Glutamatergic neuron (in vitro differentiated cells): Measurements from ENCODE around the gene THEM5. TPM values are rescaled to one million over a fixed set of nuclear protein-coding genes. Genes with fewer than 3 reads are reported as not detected.

Experiments
- DNase-seq: peaks from one replicate; pipeline ENCODE4 v3.0.0; 2022
- H3K27ac Mint-ChIP-seq: one replicate; pipeline ENCODE4 v1.8.0; 2020; ENCODE audit warnings: mild to moderate bottlenecking, mixed read lengths, inconsistent platforms; ENCODE audit not compliant: unreplicated experiment
- H3K27me3 Mint-ChIP-seq: one replicate; pipeline ENCODE4 v1.8.0; 2020; ENCODE audit warnings: mild to moderate bottlenecking, moderate library complexity, mixed read lengths, inconsistent platforms; ENCODE audit not compliant: unreplicated experiment
- H3K36me3 Mint-ChIP-seq: one replicate; pipeline ENCODE4 v1.8.0; 2020; ENCODE audit warnings: mild to moderate bottlenecking, mixed read lengths, inconsistent platforms; ENCODE audit not compliant: unreplicated experiment
- H3K4me1 Mint-ChIP-seq: one replicate; pipeline ENCODE4 v1.8.0; 2020; ENCODE audit warnings: mild to moderate bottlenecking, low read depth, mixed read lengths, inconsistent platforms; ENCODE audit not compliant: unreplicated experiment
- H3K4me3 Mint-ChIP-seq: one replicate; pipeline ENCODE4 v1.8.0; 2020; ENCODE audit warnings: mild to moderate bottlenecking, mixed read lengths, inconsistent platforms; ENCODE audit not compliant: unreplicated experiment
- H3K9me3 Mint-ChIP-seq: one replicate; pipeline ENCODE4 v1.8.0; 2020; ENCODE audit warnings: mild to moderate bottlenecking, moderate library complexity, mixed read lengths, inconsistent platforms; ENCODE audit not compliant: unreplicated experiment
- total RNA-seq: library from RNA; stranded (reverse); fragmentation: NEBNext Ultra II Directional; extraction: Animal tissue kit (Norgen Biotek cat#: 25700); gene quantifications from one replicate; pipeline ENCODE4 v1.2.1, GENCODE V29; 2021; ENCODE audit not compliant: unreplicated experiment
- TF ChIP-seq, protein P1 (sequence below): fragments of 200-600 bp; sonication (generic); IDR thresholded peaks from one replicate; pipeline ENCODE4 v1.5.0; 2021; ENCODE audit not compliant: partially characterized antibody, unreplicated experiment

THEM5 gene
- total RNA-seq, 1 donor from 2014 or later: not detected

- TF ChIP-seq, protein P1, sequence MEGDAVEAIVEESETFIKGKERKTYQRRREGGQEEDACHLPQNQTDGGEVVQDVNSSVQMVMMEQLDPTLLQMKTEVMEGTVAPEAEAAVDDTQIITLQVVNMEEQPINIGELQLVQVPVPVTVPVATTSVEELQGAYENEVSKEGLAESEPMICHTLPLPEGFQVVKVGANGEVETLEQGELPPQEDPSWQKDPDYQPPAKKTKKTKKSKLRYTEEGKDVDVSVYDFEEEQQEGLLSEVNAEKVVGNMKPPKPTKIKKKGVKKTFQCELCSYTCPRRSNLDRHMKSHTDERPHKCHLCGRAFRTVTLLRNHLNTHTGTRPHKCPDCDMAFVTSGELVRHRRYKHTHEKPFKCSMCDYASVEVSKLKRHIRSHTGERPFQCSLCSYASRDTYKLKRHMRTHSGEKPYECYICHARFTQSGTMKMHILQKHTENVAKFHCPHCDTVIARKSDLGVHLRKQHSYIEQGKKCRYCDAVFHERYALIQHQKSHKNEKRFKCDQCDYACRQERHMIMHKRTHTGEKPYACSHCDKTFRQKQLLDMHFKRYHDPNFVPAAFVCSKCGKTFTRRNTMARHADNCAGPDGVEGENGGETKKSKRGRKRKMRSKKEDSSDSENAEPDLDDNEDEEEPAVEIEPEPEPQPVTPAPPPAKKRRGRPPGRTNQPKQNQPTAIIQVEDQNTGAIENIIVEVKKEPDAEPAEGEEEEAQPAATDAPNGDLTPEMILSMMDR: no peak
- no peak for DNase-seq
- Mint-ChIP-seq H3K4me3 (no peak overlapping the region), H3K9me3 (no peaks in the 10 kb centered on the region), H3K4me1 (no peaks in the 10 kb centered on the region), H3K27ac (no peak overlapping the region), H3K27me3 (no peaks in the 10 kb centered on the region), H3K36me3 (no peaks in the 10 kb centered on the region)
These were observed 39.8 kb upstream of the THEM5 start for GRCh38 chr1:151893176-151893924.

GRCh38 chr1:151892190-151892589 lies 38.7 kb upstream of the THEM5 start:
- no peaks in the 10 kb centered on the region for H3K9me3 Mint-ChIP-seq
- TF ChIP-seq, protein P1: no peak
- no peaks in the 10 kb centered on the region for H3K36me3 Mint-ChIP-seq
- H3K27ac Mint-ChIP-seq: no peak overlapping the region
- H3K4me3 Mint-ChIP-seq: no peak overlapping the region
- no peaks in the 10 kb centered on the region for H3K27me3 Mint-ChIP-seq
- H3K4me1 Mint-ChIP-seq: no peaks in the 10 kb centered on the region
- DNase-seq: no peak

DNA sequence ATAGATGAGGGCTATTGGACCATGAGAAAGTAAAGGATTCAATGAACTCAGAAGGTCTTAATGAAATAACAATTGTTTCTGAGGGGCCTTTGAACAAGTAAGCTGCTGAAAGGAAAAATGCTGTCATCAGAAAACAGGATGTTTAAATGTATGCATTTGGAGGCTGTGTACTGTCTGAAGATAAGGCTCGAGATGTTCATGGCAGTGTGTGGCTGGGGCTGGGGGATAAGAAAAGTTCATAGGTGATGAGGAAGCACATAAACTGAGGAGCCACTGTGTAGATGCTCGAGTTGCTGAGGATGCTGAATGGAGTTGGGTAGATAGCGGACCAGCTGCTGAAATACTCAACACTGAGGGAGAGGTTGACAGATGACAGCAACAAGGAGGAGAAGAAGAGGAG lies 38.0 kb upstream of the THEM5 start:
- H3K27me3 Mint-ChIP-seq: no peaks in the 10 kb centered on the region

GRCh38 chr1:151888972-151889570 lies 35.6 kb upstream of the THEM5 start:
- H3K4me1 Mint-ChIP-seq: no peaks in the 10 kb centered on the region
- no peak overlapping the region for H3K4me3 Mint-ChIP-seq
- H3K36me3 Mint-ChIP-seq: no peaks in the 10 kb centered on the region
- H3K9me3 Mint-ChIP-seq: no peaks in the 10 kb centered on the region
- H3K27ac Mint-ChIP-seq: no peak overlapping the region
- no peak for DNase-seq
- H3K27me3 Mint-ChIP-seq: no peaks in the 10 kb centered on the region
- TF ChIP-seq, protein P1: peak; percentile 44

More for the DNA sequence above, 38.0 kb upstream of the THEM5 start:
- H3K4me3 Mint-ChIP-seq: no peak overlapping the region
- TF ChIP-seq, protein P1: no peak
- no peaks in the 10 kb centered on the region for H3K4me1 Mint-ChIP-seq
- DNase-seq: no peak
- H3K27ac Mint-ChIP-seq: no peak overlapping the region
- H3K36me3 Mint-ChIP-seq: no peaks in the 10 kb centered on the region
- no peaks in the 10 kb centered on the region for H3K9me3 Mint-ChIP-seq

- peaks cover 2% of the 10 kb centered on the region for H3K9me3 Mint-ChIP-seq
These were observed 33.5 kb upstream of the THEM5 start for GRCh38 chr1:151887028-151887427.

More at GRCh38 chr1:151887028-151887427, 33.5 kb upstream of the THEM5 start:
- no peak overlapping the region for H3K4me3 Mint-ChIP-seq
- no peak overlapping the region for H3K27ac Mint-ChIP-seq
- H3K27me3 Mint-ChIP-seq: no peaks in the 10 kb centered on the region
- peaks cover 5% of the 10 kb centered on the region for H3K36me3 Mint-ChIP-seq
- no peak for DNase-seq
- TF ChIP-seq, protein P1: no peak
- H3K4me1 Mint-ChIP-seq: no peaks in the 10 kb centered on the region
